Spleen (tissue), 7 donors: ENCODE results near the gene MESD.

ENCODE experiments used
- CTCF ChIP-seq, 11 experiments: fragments of 200-600 bp in 7 of 11; fragments of 450-650 bp in 4 of 11; sonication (generic) in 4 of 11; IDR thresholded peaks in 8 of 11; conservative IDR thresholded peaks in 3 of 11; 1 replicate in 7 of 11; 2 replicates in 4 of 11; pipeline versions ENCODE4 v1.4.0 to v1.8.0; 2016 to 2021; ENCODE audit warnings: antibody characterized with exemption in 11 of 11, inconsistent platforms in 4 of 11, mild to moderate bottlenecking in 1 of 11
- POLR2A ChIP-seq, 3 donors: fragments of 450-650 bp; IDR thresholded peaks; one replicate each; pipeline ENCODE4 v1.5.1; 2017; ENCODE audit warnings: antibody characterized with exemption in 3 of 3, mild to moderate bottlenecking in 1 of 3
- POLR2AphosphoS5 ChIP-seq, 3 donors: sonication (generic); formaldehyde crosslinking; IDR thresholded peaks; one replicate each; pipeline ENCODE4 v1.5.1; 2017; ENCODE audit warnings: antibody characterized with exemption in 3 of 3
- donor health status: DM: no; HTN: no; CAD: no; lungs with moderate emphysema.
- donor health status: DM: no; HTN: no; CAD: no.
- donor health status: DM: no; HTN: no; CAD: no.

- TF ChIP-seq POLR2A (IDR thresholded peaks at IDR 0.05) (no peak), CTCF (IDR thresholded peaks at IDR 0.05 in 8 of 11, conservative IDR thresholded peaks at IDR 0.05 in 3 of 11) (no peak), POLR2AphosphoS5 (IDR thresholded peaks at IDR 0.05) (no peak)
Observed at GRCh38 chr15:80976851-80977250, 12.8 kb downstream of the MESD start.
